IPS-20b (cell line): ENCODE results near the gene POLR3GL.
"Not testable (repeated sequence)": the region's sequence is repeated elsewhere in the genome, so short reads cannot be mapped to it uniquely, and the experiment has no call there.

Experiments
- H3K27ac ChIP-seq: one replicate; pipeline ENCODE4 v1.5.1; 2013; ENCODE audit warnings: low read length
- H3K27me3 ChIP-seq: 2 replicates; pipeline ENCODE4 v1.6.1; 2013; ENCODE audit warnings: mild to moderate bottlenecking, low read length, inconsistent platforms; ENCODE audit not compliant: insufficient read depth
- H3K36me3 ChIP-seq: 2 replicates; pipeline ENCODE4 v1.6.1; 2013; ENCODE audit warnings: low read depth, mild to moderate bottlenecking, inconsistent platforms, low read length, moderate library complexity; ENCODE audit not compliant: insufficient read depth
- H3K4me1 ChIP-seq: 2 replicates; pipeline ENCODE4 v1.6.1; 2013; ENCODE audit warnings: mild to moderate bottlenecking, control low read depth, inconsistent platforms, low read length, moderate library complexity; ENCODE audit not compliant: insufficient read depth
- H3K4me3 ChIP-seq: 2 replicates; pipeline ENCODE4 v1.5.1; 2013; ENCODE audit warnings: mild to moderate bottlenecking, low read length, inconsistent platforms
- H3K9ac ChIP-seq: 2 replicates; pipeline ENCODE4 v1.6.1; 2013; ENCODE audit warnings: low read depth, mild to moderate bottlenecking, inconsistent platforms, low read length, moderate library complexity
- H3K9me3 ChIP-seq: 2 replicates; pipeline ENCODE4 v1.6.1; 2013; ENCODE audit warnings: mild to moderate bottlenecking, low read depth, low read length, inconsistent platforms; ENCODE audit not compliant: insufficient read depth

Gene POLR3GL

GRCh38 chr1:145927916-145928643 is 36.4 kb upstream of the POLR3GL start:
- peaks cover 24% of the 10 kb centered on the region for H3K36me3 ChIP-seq
- peaks cover 4% of the 10 kb centered on the region; the same call in 1 of the 2 replicates for H3K4me1 ChIP-seq
- H3K9ac ChIP-seq, result peak overlapping the region; percentile 98
- H3K27me3 ChIP-seq, result no peaks in the 10 kb centered on the region
- peak overlapping the region; percentile 76 for H3K4me3 ChIP-seq
- H3K27ac ChIP-seq, result peak overlapping the region; percentile 77
- H3K9me3 ChIP-seq, result no peaks in the 10 kb centered on the region

GRCh38 chr1:145932522-145933009 is 31.9 kb upstream of the POLR3GL start:
- not testable (repeated sequence) for H3K9me3 ChIP-seq, H3K4me1 ChIP-seq, H3K36me3 ChIP-seq, H3K4me3 ChIP-seq, H3K27me3 ChIP-seq
- peak overlapping the region; percentile 47 for H3K27ac ChIP-seq
- peak overlapping the region; percentile 48; the same call in 1 of the 2 replicates for H3K9ac ChIP-seq

- Histone ChIP-seq H3K9ac (no peak overlapping the region), H3K4me1 (peaks cover 3% of the 10 kb centered on the region; the same call in 1 of the 2 replicates), H3K36me3 (no peaks in the 10 kb centered on the region), H3K9me3 (no peaks in the 10 kb centered on the region), H3K27ac (no peak overlapping the region), H3K4me3 (no peak overlapping the region), H3K27me3 (no peaks in the 10 kb centered on the region)
Measured at GRCh38 chr1:145935708-145936107, 28.8 kb upstream of the POLR3GL start.

- H3K9me3 ChIP-seq, result no peaks in the 10 kb centered on the region
- H3K4me3 ChIP-seq, result no peak overlapping the region
- no peak overlapping the region for H3K27ac ChIP-seq
- no peak overlapping the region for H3K9ac ChIP-seq
- no peaks in the 10 kb centered on the region for H3K36me3 ChIP-seq
- no peaks in the 10 kb centered on the region for H3K27me3 ChIP-seq
- H3K4me1 ChIP-seq, result peaks cover 3% of the 10 kb centered on the region; the same call in 1 of the 2 replicates
Measured at GRCh38 chr1:145936247-145936646, 28.2 kb upstream of the POLR3GL start.

GRCh38 chr1:145937436-145937835 is 27.1 kb upstream of the POLR3GL start:
- Histone ChIP-seq H3K9ac (no peak overlapping the region), H3K4me3 (no peak overlapping the region), H3K27ac (no peak overlapping the region), H3K27me3 (no peaks in the 10 kb centered on the region), H3K4me1 (peaks cover 3% of the 10 kb centered on the region; the same call in 1 of the 2 replicates), H3K36me3 (no peaks in the 10 kb centered on the region), H3K9me3 (no peaks in the 10 kb centered on the region)

GRCh38 chr1:145942405-145942804 is 22.1 kb upstream of the POLR3GL start:
- no peaks in the 10 kb centered on the region for H3K9me3 ChIP-seq
- no peaks in the 10 kb centered on the region for H3K36me3 ChIP-seq
- no peak overlapping the region for H3K27ac ChIP-seq
- no peaks in the 10 kb centered on the region for H3K27me3 ChIP-seq
- H3K9ac ChIP-seq, result no peak overlapping the region
- no peak overlapping the region for H3K4me3 ChIP-seq
- peaks cover 7% of the 10 kb centered on the region; the same call in 1 of the 2 replicates for H3K4me1 ChIP-seq

GRCh38 chr1:145942871-145943270 is 21.6 kb upstream of the POLR3GL start:
- Histone ChIP-seq H3K9me3 (no peaks in the 10 kb centered on the region), H3K36me3 (no peaks in the 10 kb centered on the region), H3K27me3 (no peaks in the 10 kb centered on the region), H3K9ac (no peak overlapping the region), H3K27ac (no peak overlapping the region), H3K4me1 (peaks cover 11% of the 10 kb centered on the region; the same call in 1 of the 2 replicates), H3K4me3 (no peak overlapping the region)

- Histone ChIP-seq H3K27ac (no peak overlapping the region), H3K9me3 (no peaks in the 10 kb centered on the region), H3K27me3 (no peaks in the 10 kb centered on the region), H3K9ac (no peak overlapping the region), H3K4me1 (peaks cover 13% of the 10 kb centered on the region; the same call in 1 of the 2 replicates), H3K36me3 (no peaks in the 10 kb centered on the region), H3K4me3 (no peak overlapping the region)
Measured at GRCh38 chr1:145944532-145944931, 20.0 kb upstream of the POLR3GL start.

- Histone ChIP-seq H3K27ac (no peak overlapping the region), H3K4me1 (peaks cover 13% of the 10 kb centered on the region; the same call in 1 of the 2 replicates), H3K4me3 (no peak overlapping the region), H3K27me3 (no peaks in the 10 kb centered on the region), H3K36me3 (no peaks in the 10 kb centered on the region), H3K9ac (no peak overlapping the region), H3K9me3 (no peaks in the 10 kb centered on the region)
Measured at GRCh38 chr1:145946477-145946986, 18.0 kb upstream of the POLR3GL start.

- Histone ChIP-seq H3K27me3 (no peaks in the 10 kb centered on the region), H3K9me3 (no peaks in the 10 kb centered on the region), H3K9ac (no peak overlapping the region), H3K4me1 (peaks cover 13% of the 10 kb centered on the region; the same call in 1 of the 2 replicates), H3K27ac (no peak overlapping the region), H3K4me3 (0 out of 2 replicates have a peak overlapping the region, but pooled peaks have one; percentile 2), H3K36me3 (no peaks in the 10 kb centered on the region)
Measured at GRCh38 chr1:145947551-145947950, 16.9 kb upstream of the POLR3GL start.

GRCh38 chr1:145949219-145949618 is 15.3 kb upstream of the POLR3GL start:
- Histone ChIP-seq H3K4me1 (peaks cover 13% of the 10 kb centered on the region; the same call in 1 of the 2 replicates), H3K27me3 (0 out of 2 replicates have a peak, but pooled peaks cover under 1% of the 10 kb centered on the region)

GRCh38 chr1:145951526-145951925 is 13.0 kb upstream of the POLR3GL start:
- H3K4me3 ChIP-seq, result no peak overlapping the region
- H3K27ac ChIP-seq, result no peak overlapping the region
- H3K9ac ChIP-seq, result no peak overlapping the region
- no peaks in the 10 kb centered on the region for H3K36me3 ChIP-seq
- H3K27me3 ChIP-seq, result peaks cover 24% of the 10 kb centered on the region
- no peaks in the 10 kb centered on the region; the same call in 1 of the 2 replicates for H3K9me3 ChIP-seq
- peaks cover 13% of the 10 kb centered on the region; the same call in 1 of the 2 replicates for H3K4me1 ChIP-seq

More at GRCh38 chr1:145949219-145949618, 15.3 kb upstream of the POLR3GL start:
- no peak overlapping the region for H3K27ac ChIP-seq
- no peak overlapping the region for H3K4me3 ChIP-seq
- H3K9ac ChIP-seq, result no peak overlapping the region
- no peaks in the 10 kb centered on the region for H3K36me3 ChIP-seq
- no peaks in the 10 kb centered on the region; the same call in 1 of the 2 replicates for H3K9me3 ChIP-seq
